IMR-90 (cell line): ENCODE measurements around the gene SDCCAG8. TPM values are rescaled to one million over a fixed set of nuclear protein-coding genes. Genes with fewer than 3 reads are reported as not detected.

Experiments
- ATAC-seq: fragments of 200-7000 bp; cut with Tn5 transposase; 2 replicates; pipeline ENCODE4 v1.9.1; 2020; ENCODE audit warnings: low read depth, mild to moderate bottlenecking, moderate library complexity
- BruUV-seq: library from RNA; stranded (reverse); fragments of 400-500 nt; replicated peaks from 2 replicates; lab custom pipeline; 2021; lab: Mats Ljungman, UMichigan
- CTCF ChIA-PET: fragments of 300-600 bp; formaldehyde crosslinking; extraction: SDS; loops from one replicate; lab custom pipeline; 2021; ENCODE audit warnings: antibody characterized with exemption; lab: Yijun Ruan, JAX
- POLR2A ChIA-PET: fragments of 300-600 bp; sonication (Branson Sonifier 250); formaldehyde crosslinking; loops from one replicate; lab custom pipeline; 2022; ENCODE audit warnings: antibody characterized with exemption; ENCODE audit not compliant: unreplicated experiment; lab: Charles Lee
- DNase-seq: peaks from one replicate; pipeline ENCODE4 v3.0.0; 2013
- H2AFZ ChIP-seq: replicated peaks from 2 replicates; pipeline ENCODE3; 2013; ENCODE audit warnings: low read length, mild to moderate bottlenecking; ENCODE audit not compliant: poor library complexity
- H2AK5ac ChIP-seq: 2 replicates; pipeline ENCODE4 v1.6.1; 2013; ENCODE audit warnings: low read depth, low read length, inconsistent platforms
- H2AK9ac ChIP-seq: replicated peaks from 2 replicates; pipeline ENCODE3; 2013; ENCODE audit warnings: mild to moderate bottlenecking, low read depth, low read length, moderate library complexity; ENCODE audit not compliant: poor library complexity
- H2BK120ac ChIP-seq: 2 replicates; pipeline ENCODE4 v1.6.1; 2013; ENCODE audit warnings: low read depth, low read length, inconsistent platforms
- H2BK15ac ChIP-seq: 3 replicates; pipeline ENCODE4 v1.6.1; 2013; ENCODE audit warnings: low read depth, low read length, inconsistent platforms
- H2BK20ac ChIP-seq: 2 replicates; pipeline ENCODE4 v1.6.1; 2013; ENCODE audit warnings: low read depth, mild to moderate bottlenecking, inconsistent platforms, low read length, moderate library complexity
- H2BK5ac ChIP-seq: 2 replicates; pipeline ENCODE4 v1.6.1; 2013; ENCODE audit warnings: mild to moderate bottlenecking, low read depth, low read length, inconsistent platforms; ENCODE audit not compliant: poor library complexity, severe bottlenecking
- H3K14ac ChIP-seq: replicated peaks from 2 replicates; pipeline ENCODE4 v1.6.1; 2013; ENCODE audit warnings: low read depth, low read length, inconsistent platforms
- H3K18ac ChIP-seq: 2 replicates; pipeline ENCODE4 v1.6.1; 2013; ENCODE audit warnings: low read depth, low read length, control low read depth
- H3K23ac ChIP-seq: 2 replicates; pipeline ENCODE4 v1.6.1; 2013; ENCODE audit warnings: low read depth, low read length, inconsistent platforms
- H3K27ac ChIP-seq: 2 replicates; pipeline ENCODE4 v1.5.1; 2013; ENCODE audit warnings: mild to moderate bottlenecking, control low read depth, low read length; ENCODE audit not compliant: insufficient read depth
- H3K27me3 ChIP-seq: 2 replicates; pipeline ENCODE4 v1.6.1; 2013; ENCODE audit warnings: low read length; ENCODE audit not compliant: control insufficient read depth, insufficient read depth
- H3K36me3 ChIP-seq: 2 replicates; pipeline ENCODE4 v1.6.1; 2013; ENCODE audit warnings: low read length, mixed read lengths; ENCODE audit not compliant: control insufficient read depth, insufficient read depth
- H3K4ac ChIP-seq: 2 replicates; pipeline ENCODE4 v1.6.1; 2013; ENCODE audit warnings: low read depth, low read length, inconsistent platforms
- H3K4me1 ChIP-seq: 2 replicates; pipeline ENCODE4 v1.6.1; 2013; ENCODE audit warnings: low read length, mixed read lengths; ENCODE audit not compliant: control insufficient read depth, insufficient read depth
- H3K4me2 ChIP-seq: 2 replicates; pipeline ENCODE4 v1.6.1; 2013; ENCODE audit warnings: low read depth, mild to moderate bottlenecking, control low read depth, low read length, moderate library complexity
- H3K4me3 ChIP-seq: 2 replicates; pipeline ENCODE4 v1.5.1; 2013; ENCODE audit warnings: low read depth, mild to moderate bottlenecking, control low read depth, low read length, moderate library complexity; ENCODE audit not compliant: insufficient read depth
- H3K56ac ChIP-seq: 2 replicates; pipeline ENCODE4 v1.6.1; 2013; ENCODE audit warnings: low read length, inconsistent platforms; ENCODE audit not compliant: insufficient read depth; ENCODE audit errors: extremely low read depth
- H3K79me1 ChIP-seq, 2 experiments: 2 replicates each; pipeline ENCODE4 v1.6.1; 2013; ENCODE audit warnings: low read length in 2 of 2, inconsistent platforms in 1 of 2, low read depth in 1 of 2
- H3K9ac ChIP-seq: 2 replicates; pipeline ENCODE4 v1.6.1; 2013; ENCODE audit warnings: low read depth, low read length, control low read depth
- H3K9me1 ChIP-seq: 2 replicates; pipeline ENCODE4 v1.6.1; 2013; ENCODE audit warnings: low read length, inconsistent platforms; ENCODE audit not compliant: insufficient read depth
- H3K9me3 ChIP-seq: 2 replicates; pipeline ENCODE4 v1.6.1; 2013; ENCODE audit warnings: low read length; ENCODE audit not compliant: control insufficient read depth, insufficient read depth
- H4K20me1 ChIP-seq: 2 replicates; pipeline ENCODE4 v1.6.1; 2013; ENCODE audit warnings: low read length, inconsistent platforms; ENCODE audit not compliant: insufficient read depth
- H4K5ac ChIP-seq: 2 replicates; pipeline ENCODE4 v1.6.1; 2013; ENCODE audit warnings: mild to moderate bottlenecking, low read depth, low read length, control low read depth
- H4K8ac ChIP-seq, 2 experiments: 2 replicates each; pipeline ENCODE4 v1.6.1; 2013; ENCODE audit warnings: low read depth in 2 of 2, low read length in 2 of 2, control low read depth in 1 of 2, inconsistent platforms in 1 of 2
- H4K91ac ChIP-seq: 2 replicates; pipeline ENCODE4 v1.6.1; 2013; ENCODE audit warnings: low read depth, low read length, inconsistent platforms; ENCODE audit not compliant: insufficient read depth
- FOS ChIP-seq: fragments of 150-350 bp; IDR thresholded peaks from 2 replicates; pipeline ENCODE4 v1.6.1; 2016; ENCODE audit warnings: low read depth, low read length
- MXI1 ChIP-seq: IDR thresholded peaks from 2 replicates; pipeline ENCODE4 v1.6.1; 2012; ENCODE audit warnings: low read depth, mild to moderate bottlenecking, low read length, moderate library complexity, borderline replicate concordance
- POLR2A ChIP-seq: IDR thresholded peaks from 2 replicates; pipeline ENCODE4 v1.6.1; 2012; ENCODE audit warnings: mild to moderate bottlenecking, low read depth, low read length
- WGBS, 2 experiments: methylation state at CpG; one replicate each; pipeline versions ENCODE4 v1.1.5 to v1.1.7; 2013; ENCODE audit warnings: missing lambda C conversion rate in 2 of 2; ENCODE audit not compliant: insufficient read length in 1 of 2; ENCODE audit errors: extremely low coverage in 2 of 2; 5-methylcytosine and 5-hydroxymethylcytosine counted together
- dilution Hi-C: fragments of 300-500 bp; cut with HindIII; formaldehyde crosslinking; loops from one replicate; pipeline ENCODE4 v1.14.3; 2018; ENCODE audit warnings: low sequenced_read_pairs; ENCODE audit not compliant: unreplicated experiment
- in situ Hi-C: fragments of 300-500 bp; cut with MboI; formaldehyde crosslinking; loops from 3 replicates; pipeline ENCODE4 v1.14.3; 2019; ENCODE audit warnings: low sequenced_read_pairs, inconsistent platforms, mixed read lengths
- intact Hi-C: fragments of 100-400 bp; cut with micrococcal nuclease; formaldehyde crosslinking; loops from 2 replicates; pipeline ENCODE4 v1.10.0; 2022
- polyA plus RNA-seq, 3 experiments: library from polyadenylated mRNA; depleted of rRNA; stranded (reverse); fragments of >200 nt; gene quantifications; 2 replicates each; pipeline ENCODE4 v1.2.3, GENCODE V29; 2012; ENCODE audit warnings: low replicate concordance in 1 of 3
- total RNA-seq: library from RNA; depleted of rRNA; stranded (reverse); fragments of >200 nt; gene quantifications from 2 replicates; pipeline ENCODE4 v1.2.3, GENCODE V29; 2012

The SDCCAG8 gene
- total and polyA plus RNA-seq, 2 of the 4 experiments (the other 2 are of a cell fraction), result 25.2 to 46.8 TPM

DNA sequence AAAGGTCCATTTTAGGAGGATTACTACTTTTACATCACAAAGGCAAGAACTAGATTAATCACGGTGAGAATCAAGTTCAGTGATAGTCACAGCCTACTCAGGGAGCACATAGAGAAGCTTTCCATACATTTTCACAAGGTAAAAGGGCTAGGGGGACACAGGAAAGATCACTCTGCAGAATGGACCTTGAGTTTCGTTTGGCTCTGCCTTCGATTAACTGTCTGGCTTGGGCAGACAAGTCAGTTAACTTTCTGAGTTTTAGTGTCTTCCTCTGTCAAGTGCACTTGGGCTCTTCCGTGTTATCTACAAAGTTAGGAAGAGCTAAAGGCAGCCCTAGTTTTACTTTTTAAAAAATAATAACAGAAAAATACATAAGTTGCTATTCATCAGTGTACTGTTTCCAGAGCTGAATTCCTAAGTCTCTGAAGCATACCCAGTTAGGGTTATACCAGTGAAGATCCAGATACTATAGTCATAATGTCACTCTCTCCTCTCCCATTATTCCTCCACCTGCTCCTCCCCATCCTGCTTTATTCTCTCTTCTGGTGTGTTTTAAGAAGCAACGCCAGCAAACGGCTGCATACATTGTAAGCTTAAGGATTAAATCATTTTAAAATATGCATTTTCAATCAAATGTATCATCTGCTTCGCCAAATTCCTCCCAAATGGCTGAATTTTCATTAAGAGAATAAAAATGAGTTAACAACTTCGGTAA is 2.5 kb upstream of the SDCCAG8 start:
- H3K18ac ChIP-seq, result peak overlapping the region; percentile 37; the same call in 1 of the 2 replicates
- peak overlapping the region; percentile 98 for H3K23ac ChIP-seq
- H4K91ac ChIP-seq, result no peak overlapping the region; the same call in 1 of the 2 replicates
- dilution Hi-C loops, result no loop called here
- ChIA-PET POLR2A (no interaction called here), CTCF (interaction anchor here (0.7 kb wide), 1 partner anchor 266 kb away, joined by 3 read pairs; no protein-coding TSS in a partner anchor)
- H2AFZ ChIP-seq, result no peak overlapping the region
- ATAC-seq, result no peak
- H2BK120ac ChIP-seq, result peak overlapping the region; percentile 20; the same call in 1 of the 2 replicates
- peaks cover 30% of the 10 kb centered on the region for H4K20me1 ChIP-seq
- peak overlapping the region; percentile 83 for H3K9ac ChIP-seq
- H3K4me3 ChIP-seq, result peak overlapping the region; percentile 86
- H3K9me1 ChIP-seq, result no peaks in the 10 kb centered on the region
- H3K4me2 ChIP-seq, result peak overlapping the region; percentile 100
- H2AK9ac ChIP-seq, result peak overlapping the region; percentile 88
- TF ChIP-seq FOS (no peak), POLR2A (no peak), MXI1 (no peak)
- peak overlapping the region; percentile 79 for H3K4ac ChIP-seq
- peak overlapping the region; percentile 93 for H3K14ac ChIP-seq
- H3K56ac ChIP-seq, result peak overlapping the region; percentile 73
- H2BK15ac ChIP-seq, result peak overlapping the region; percentile 22; the same call in 1 of the 3 replicates
- H4K8ac ChIP-seq, result peak overlapping the region; percentile 64 to 76; a peak in 2 of 4 replicates
- peak; percentile 37 for DNase-seq
- no peaks in the 10 kb centered on the region for H3K9me3 ChIP-seq
- peaks cover 0 to 11% of the 10 kb centered on the region in 2 experiments; a peak in 3 of 4 replicates for H3K79me1 ChIP-seq
- H4K5ac ChIP-seq, result peak overlapping the region; percentile 73; the same call in 1 of the 2 replicates
- intact Hi-C loops, result loop anchor here (5.0 kb wide), 3 partner anchors 36 to 74 kb away; no protein-coding TSS in a partner anchor
- no CpG with 5 or more reads among the region's 8 CpGs for WGBS, 2 experiments
- H3K27ac ChIP-seq, result peak overlapping the region; percentile 88
- no peaks in the 10 kb centered on the region for H3K27me3 ChIP-seq
- in situ Hi-C loops, result no loop called here
- peak overlapping the region; percentile 32; the same call in 1 of the 2 replicates for H2BK20ac ChIP-seq
- H3K4me1 ChIP-seq, result peaks cover 5% of the 10 kb centered on the region
- H3K36me3 ChIP-seq, result no peaks in the 10 kb centered on the region
- H2AK5ac ChIP-seq, result peak overlapping the region; percentile 36; the same call in 1 of the 2 replicates
- H2BK5ac ChIP-seq, result peak overlapping the region; percentile 92
- TSS peak; percentile 20 for BruUV-seq
